HG02870 (cell line): ENCODE measurements around the gene FBXO5.
"Not testable (repeated sequence)": the region's sequence is repeated elsewhere in the genome, so short reads cannot be mapped to it uniquely, and the experiment has no call there.

Source experiments
- ATAC-seq: cut with Tn5 transposase; IDR thresholded peaks from one replicate; pipeline ENCODE4 v1.9.1; 2021; ENCODE audit warnings: mild to moderate bottlenecking, moderate library complexity; ENCODE audit not compliant: unreplicated experiment

FBXO5 gene

GRCh38 chr6:152993847-152994246, 11.0 kb upstream of the FBXO5 start:
- no peak for ATAC-seq

GRCh38 chr6:152993431-152993830, 10.6 kb upstream of the FBXO5 start:
- no peak for ATAC-seq

- no peak for ATAC-seq
Measured at GRCh38 chr6:152986978-152987377, 4.1 kb upstream of the FBXO5 start.

- ATAC-seq, result not testable (repeated sequence)
Measured at GRCh38 chr6:152985300-152985699, 2.5 kb upstream of the FBXO5 start.

GRCh38 chr6:152984513-152984872, 1.7 kb upstream of the FBXO5 start:
- peak; percentile 30 for ATAC-seq

- ATAC-seq, result peak; percentile 20
Measured at GRCh38 chr6:152983637-152984512, 1.0 kb upstream of the FBXO5 start.

GRCh38 chr6:152981989-152982903, 595 bp downstream of the FBXO5 start:
- ATAC-seq, result no peak

- ATAC-seq, result no peak
Measured at GRCh38 chr6:152981219-152981618, 1.6 kb downstream of the FBXO5 start.

GRCh38 chr6:152980656-152981055, 2.2 kb downstream of the FBXO5 start:
- ATAC-seq, result no peak

GRCh38 chr6:152979116-152979515, 3.7 kb downstream of the FBXO5 start:
- ATAC-seq, result no peak

- ATAC-seq, result no peak
Measured at GRCh38 chr6:152978058-152978457, 4.8 kb downstream of the FBXO5 start.

- no peak for ATAC-seq
Measured at GRCh38 chr6:152977556-152977955, 5.3 kb downstream of the FBXO5 start.

- no peak for ATAC-seq
Measured at GRCh38 chr6:152976749-152977148, 6.1 kb downstream of the FBXO5 start.

GRCh38 chr6:152975204-152975915, 7.5 kb downstream of the FBXO5 start:
- ATAC-seq, result peak; percentile 43

GRCh38 chr6:152973916-152974315, 8.9 kb downstream of the FBXO5 start:
- no peak for ATAC-seq

- ATAC-seq, result no peak
Measured at GRCh38 chr6:152969688-152970418, 13.0 kb downstream of the FBXO5 start.

GRCh38 chr6:152966168-152966894, 16.5 kb downstream of the FBXO5 start:
- ATAC-seq, result not testable (repeated sequence)

GRCh38 chr6:152959333-152959732, 23.5 kb downstream of the FBXO5 start:
- no peak for ATAC-seq

GRCh38 chr6:152957796-152958195, 25.0 kb downstream of the FBXO5 start:
- no peak for ATAC-seq

GRCh38 chr6:152954443-152954842, 28.4 kb downstream of the FBXO5 start:
- ATAC-seq, result no peak
